PC-9 (cell line): ENCODE results near the gene PITPNM3.

ENCODE experiments used
- EZH2 ChIP-seq: fragments of 200-600 bp; sonication (generic); IDR thresholded peaks from 2 replicates; pipeline ENCODE4 v1.8.0; 2017; ENCODE audit warnings: antibody characterized with exemption, low read depth
- TF ChIP-seq, protein P1 (sequence below): fragments of 200-600 bp; sonication (generic); conservative IDR thresholded peaks from 2 replicates; pipeline ENCODE4 v1.6.1; 2017; ENCODE audit warnings: mixed run types, antibody characterized with exemption, mild to moderate bottlenecking, moderate library complexity

- TF ChIP-seq, protein P1, sequence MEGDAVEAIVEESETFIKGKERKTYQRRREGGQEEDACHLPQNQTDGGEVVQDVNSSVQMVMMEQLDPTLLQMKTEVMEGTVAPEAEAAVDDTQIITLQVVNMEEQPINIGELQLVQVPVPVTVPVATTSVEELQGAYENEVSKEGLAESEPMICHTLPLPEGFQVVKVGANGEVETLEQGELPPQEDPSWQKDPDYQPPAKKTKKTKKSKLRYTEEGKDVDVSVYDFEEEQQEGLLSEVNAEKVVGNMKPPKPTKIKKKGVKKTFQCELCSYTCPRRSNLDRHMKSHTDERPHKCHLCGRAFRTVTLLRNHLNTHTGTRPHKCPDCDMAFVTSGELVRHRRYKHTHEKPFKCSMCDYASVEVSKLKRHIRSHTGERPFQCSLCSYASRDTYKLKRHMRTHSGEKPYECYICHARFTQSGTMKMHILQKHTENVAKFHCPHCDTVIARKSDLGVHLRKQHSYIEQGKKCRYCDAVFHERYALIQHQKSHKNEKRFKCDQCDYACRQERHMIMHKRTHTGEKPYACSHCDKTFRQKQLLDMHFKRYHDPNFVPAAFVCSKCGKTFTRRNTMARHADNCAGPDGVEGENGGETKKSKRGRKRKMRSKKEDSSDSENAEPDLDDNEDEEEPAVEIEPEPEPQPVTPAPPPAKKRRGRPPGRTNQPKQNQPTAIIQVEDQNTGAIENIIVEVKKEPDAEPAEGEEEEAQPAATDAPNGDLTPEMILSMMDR: no peak
- TF ChIP-seq EZH2: no peak
These were observed 103.7 kb downstream of the PITPNM3 start for GRCh38 chr17:6452471-6453266.
